ENCODE results near the gene DNLZ.

Gene DNLZ

GRCh38 chr9:136375096-136375495 lies 11.6 kb upstream of the DNLZ start:
- no peak for DNase-seq (ENCODE audit: low spot score)

DNA sequence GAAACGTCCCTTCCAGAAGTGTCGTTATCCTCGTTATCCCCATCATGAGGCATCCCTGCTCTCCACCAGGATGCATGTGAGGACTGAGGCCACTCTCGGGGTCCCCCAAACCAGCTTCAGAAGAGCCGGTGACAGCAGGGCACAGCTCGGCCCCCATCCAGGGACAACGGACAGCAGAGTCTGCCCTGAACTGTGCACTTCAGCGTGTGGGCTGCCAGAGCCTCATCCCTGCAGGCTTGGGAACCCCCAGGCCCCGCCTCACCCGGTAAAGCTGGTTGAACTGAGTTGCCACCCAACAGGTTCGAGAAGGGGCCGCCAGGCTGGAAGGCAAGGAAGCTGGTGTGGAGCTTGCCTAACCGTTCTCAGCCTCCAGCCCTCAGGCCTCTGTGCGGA lies 10.6 kb upstream of the DNLZ start:
- DNase-seq (ENCODE audit: low spot score) = no peak

DNA sequence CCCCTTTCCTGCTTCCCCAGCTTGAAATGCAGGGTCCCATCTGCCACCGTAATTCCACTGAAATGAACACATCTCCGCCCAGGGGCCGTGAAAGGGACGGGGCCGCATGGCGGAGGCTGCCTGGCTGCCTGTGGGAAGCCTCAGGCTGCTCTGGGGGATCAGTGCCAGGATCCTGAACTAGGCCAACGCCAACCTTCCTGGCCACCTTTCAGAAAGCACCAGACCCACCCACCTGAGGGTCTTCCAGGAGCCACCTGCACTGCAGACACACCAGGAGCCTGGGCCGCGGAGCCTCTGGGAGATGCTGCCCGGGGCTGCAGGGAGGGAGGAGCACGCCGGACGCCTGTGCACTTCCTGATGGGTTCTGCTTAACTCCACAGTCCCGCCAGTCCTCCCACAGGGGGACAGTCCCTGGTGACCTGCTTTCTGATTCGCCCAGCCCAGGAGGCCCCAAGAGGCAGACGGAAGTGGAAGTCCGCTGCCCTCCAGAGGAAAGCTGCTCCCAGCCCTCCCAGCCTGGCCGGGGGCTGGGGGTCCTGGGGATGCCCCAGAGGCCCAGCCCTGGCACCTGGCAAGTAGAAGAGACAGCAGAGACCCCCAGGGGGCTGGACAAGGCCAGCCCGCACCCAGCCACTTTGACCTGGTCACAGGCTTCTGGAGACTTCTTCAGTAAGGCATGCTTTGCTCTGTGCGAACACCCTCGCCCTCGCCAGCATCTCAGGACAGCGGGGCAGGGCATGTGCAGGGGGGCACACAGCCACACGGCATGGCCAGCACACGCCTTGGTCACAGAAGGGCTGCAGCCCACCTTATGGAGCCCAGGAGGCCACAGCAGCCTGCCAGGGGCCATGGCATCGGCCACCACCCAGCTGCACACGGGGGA lies 10.0 kb upstream of the DNLZ start, which contains the start of gene CARD9:
Gene CARD9 (minus strand): TSS at position 370 of the 883 bp plus-strand sequence. CDS start 1,591 bp downstream, outside the sequence.
- DNase-seq (ENCODE audit: low spot score) = no peak

GRCh38 chr9:136372561-136373299 lies 9.2 kb upstream of the DNLZ start:
- peak; percentile 76 for DNase-seq (ENCODE audit: low spot score)

GRCh38 chr9:136372006-136372405 lies 8.5 kb upstream of the DNLZ start:
- no peak for DNase-seq (ENCODE audit: low spot score)

DNA sequence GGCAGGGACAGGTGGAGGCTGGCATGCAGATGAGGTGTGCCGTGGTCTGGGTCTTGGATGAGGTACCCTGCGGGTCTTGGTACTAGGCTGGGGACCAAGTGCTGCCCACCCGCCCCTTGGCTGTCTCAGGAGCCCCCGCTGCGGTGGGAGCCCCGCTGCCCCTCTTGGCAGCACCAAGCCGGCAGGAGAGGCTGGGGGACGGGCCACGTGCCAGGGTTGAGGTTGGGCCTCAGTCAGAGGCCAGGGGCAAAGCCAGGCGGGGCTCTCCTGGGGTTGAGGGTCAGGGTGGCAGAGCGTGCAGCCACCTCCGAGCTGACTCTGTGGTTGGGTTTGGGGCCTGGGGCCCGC lies 8.0 kb upstream of the DNLZ start:
- DNase-seq (ENCODE audit: low spot score) = no peak

DNA sequence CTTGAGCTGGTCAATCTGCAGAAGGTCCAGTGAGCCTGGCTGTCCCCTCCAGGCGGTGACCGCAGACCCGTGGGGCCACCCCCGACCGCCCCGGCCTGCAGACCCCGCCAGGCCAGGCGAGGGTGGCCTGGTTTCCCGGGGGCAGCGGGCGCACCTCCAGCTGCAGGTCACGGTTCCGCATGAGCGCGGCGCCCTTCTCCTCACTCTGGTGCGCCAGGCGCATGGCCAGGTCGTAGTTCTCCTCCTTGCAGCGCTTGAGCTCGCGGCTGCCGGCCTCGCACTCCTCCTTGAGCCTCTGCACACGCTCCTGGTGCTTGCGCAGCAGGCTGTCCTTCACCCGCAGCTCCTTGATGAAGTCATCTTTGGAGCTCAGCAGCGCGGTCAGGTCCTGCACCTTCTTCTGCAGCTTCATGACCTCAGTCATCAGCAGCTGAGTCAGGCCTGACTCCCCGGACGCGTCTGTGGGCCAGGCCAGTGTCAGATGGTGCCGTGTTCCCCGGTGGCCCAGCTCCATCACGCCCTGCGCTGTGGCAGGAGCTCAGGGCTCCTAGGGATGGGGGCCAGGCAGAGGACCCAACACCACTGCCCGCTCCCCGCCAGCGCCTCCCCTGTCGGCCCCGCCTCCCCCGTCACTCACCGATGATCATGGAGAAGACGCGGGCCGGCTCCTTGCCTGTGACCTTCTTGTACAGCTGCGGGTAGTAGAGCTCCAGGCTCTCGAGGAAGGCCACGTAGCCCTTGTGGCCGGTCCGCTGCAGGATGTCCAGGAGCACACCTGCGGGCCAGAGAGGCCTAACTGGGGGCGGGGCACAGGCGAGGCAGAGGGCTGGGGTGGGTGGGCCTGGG lies 7.4 kb upstream of the DNLZ start:
- DNase-seq (ENCODE audit: low spot score) = no peak

DNA sequence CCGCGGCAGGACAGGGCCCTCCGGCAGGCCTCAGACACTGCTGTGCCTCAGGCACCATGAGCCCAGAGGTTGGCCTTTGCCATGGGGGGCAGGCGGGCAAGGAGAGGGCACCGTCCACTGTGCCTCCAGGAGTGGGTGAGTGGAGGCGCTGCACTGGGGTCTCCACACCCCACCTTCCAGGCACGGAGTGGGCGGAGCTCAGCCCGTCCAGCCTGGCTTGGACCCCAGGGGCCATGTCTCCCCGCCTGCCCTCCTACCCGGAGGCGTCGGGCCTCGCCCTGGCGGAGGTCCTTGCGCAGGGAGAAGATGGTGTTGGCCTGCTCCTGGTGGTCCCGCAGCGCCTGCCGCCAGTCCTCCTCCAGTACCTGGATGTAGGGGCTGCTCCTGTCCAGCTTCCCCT lies 6.5 kb upstream of the DNLZ start:
- no peak for DNase-seq (ENCODE audit: low spot score)

DNA sequence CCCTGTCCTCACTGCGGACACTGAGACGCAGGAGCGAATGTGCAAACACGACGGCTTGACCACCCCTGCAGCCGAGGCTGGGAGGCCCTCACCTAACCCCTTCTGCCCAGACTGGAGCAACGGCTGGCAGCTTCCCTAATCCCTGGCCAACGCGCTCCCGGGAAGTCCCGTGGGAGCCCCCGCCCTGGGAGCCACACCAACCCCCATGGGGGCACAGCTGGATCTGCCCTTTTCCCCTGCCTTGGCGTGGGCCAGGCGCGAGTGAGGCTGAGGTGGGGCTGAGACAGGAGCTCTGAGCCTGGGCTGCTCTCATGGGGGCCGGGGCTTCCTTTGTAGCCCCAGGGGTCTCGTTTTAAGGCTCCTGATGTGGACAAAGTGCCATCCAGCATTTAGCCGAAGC lies 4.6 kb upstream of the DNLZ start:
- DNase-seq (ENCODE audit: low spot score) = no peak

- no peak for DNase-seq (ENCODE audit: low spot score)
Measured at GRCh38 chr9:136367296-136368145, 4.0 kb upstream of the DNLZ start.

DNA sequence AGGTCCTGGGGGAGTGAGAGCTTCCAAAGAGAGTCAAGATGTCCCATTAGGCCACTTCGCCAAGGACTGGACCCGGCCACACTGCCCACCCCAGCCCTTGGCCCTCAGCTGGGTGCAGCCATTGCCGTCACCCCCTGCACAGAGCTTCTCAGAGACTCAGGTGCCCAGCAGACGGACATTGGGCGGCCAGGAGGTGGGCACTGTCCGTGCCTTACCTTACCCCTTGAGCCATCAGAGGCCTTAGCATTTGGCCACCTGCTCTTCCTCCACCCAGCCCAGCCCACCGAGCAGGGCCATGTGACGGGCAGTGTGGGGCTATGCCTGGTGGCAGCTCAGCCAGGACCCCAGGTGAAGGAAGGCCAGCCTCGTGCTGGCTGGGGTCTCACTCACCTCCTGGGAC lies 3.3 kb upstream of the DNLZ start:
- no peak for DNase-seq (ENCODE audit: low spot score)

DNA sequence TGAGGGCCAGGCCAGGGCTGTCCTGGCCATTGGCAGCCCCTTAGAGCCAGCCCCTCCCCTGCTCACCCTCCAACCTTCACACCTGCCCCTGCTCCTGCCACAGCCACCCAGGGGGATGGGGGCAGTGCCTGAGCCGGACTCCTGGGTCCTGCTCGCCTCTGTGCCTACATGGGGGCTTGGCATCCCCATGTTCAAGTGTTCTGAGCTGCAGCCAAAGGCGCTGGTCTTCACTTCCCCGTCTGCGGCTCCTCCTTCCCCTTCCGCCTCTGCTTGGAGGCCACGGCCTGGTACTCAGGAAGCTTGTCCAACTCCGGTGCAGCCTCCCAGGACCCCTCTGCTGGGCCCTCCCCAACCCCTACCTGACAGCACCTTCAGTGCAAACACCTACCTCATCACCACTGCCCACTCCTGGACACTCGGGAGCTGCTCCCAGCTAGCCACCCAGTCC lies 2.3 kb upstream of the DNLZ start:
- no peak for DNase-seq (ENCODE audit: low spot score)

DNA sequence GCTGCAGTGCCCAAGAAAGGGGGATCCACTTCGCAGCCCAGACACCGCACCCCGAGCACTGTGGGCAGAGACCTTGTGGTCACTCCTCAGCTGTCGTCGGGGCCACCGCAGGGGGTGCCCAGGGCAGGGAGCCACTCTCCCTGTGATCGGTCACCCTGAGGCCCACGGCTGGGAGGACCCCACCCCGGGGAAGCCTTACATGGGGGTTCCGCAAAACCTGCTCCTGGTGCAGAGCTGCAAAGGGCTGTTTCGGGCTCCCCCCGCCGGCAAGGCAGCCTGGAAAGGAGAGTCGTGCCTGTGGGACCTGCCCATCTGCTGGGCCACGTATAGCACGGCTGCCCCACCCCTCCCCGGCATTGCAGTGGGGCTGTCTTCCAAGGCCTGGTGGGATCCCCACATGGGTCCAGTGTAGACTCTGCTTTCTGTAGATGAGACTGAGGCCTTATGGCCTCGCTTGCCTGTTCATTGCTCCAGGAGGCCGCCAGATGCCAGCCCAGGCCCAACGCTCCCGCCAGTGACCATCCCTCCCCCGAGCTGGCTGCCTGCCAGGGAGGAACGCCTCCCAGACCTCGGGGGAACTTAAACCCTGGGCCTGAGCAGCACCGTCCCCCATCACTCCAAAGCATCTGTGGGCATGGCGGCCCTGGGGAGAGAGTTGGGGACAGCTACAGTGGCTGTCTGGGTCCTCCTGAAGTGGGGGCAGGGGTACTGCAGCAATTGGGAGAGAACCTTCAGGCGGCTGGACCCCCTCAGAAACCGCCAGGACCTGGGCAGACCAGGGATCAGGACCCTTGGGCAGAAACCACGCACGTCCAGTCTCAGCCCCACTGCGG lies 1.6 kb upstream of the DNLZ start:
- no peak for DNase-seq (ENCODE audit: low spot score)

GRCh38 chr9:136363949-136364748 lies 605 bp upstream of the DNLZ start:
- no peak for DNase-seq (ENCODE audit: low spot score)

- no peak for DNase-seq (ENCODE audit: low spot score)
Measured at GRCh38 chr9:136362450-136362784, 1.1 kb downstream of the DNLZ start.

GRCh38 chr9:136361754-136362449 lies 1.6 kb downstream of the DNLZ start:
- no peak for DNase-seq (ENCODE audit: low spot score)

GRCh38 chr9:136361047-136361753 lies 2.3 kb downstream of the DNLZ start:
- no peak for DNase-seq (ENCODE audit: low spot score)

All from iPS-NIHi11 (cell line).